NCI-H2171 (cell line): ENCODE data around the gene ALOX12B.
"Not testable (repeated sequence)": the region's sequence is repeated elsewhere in the genome, so short reads cannot be mapped to it uniquely, and the experiment has no call there.

Experiments
- DNase-seq: peaks from one replicate; lab custom pipeline; 2025; lab: John Stamatoyannopoulos, UW

The ALOX12B gene

DNA sequence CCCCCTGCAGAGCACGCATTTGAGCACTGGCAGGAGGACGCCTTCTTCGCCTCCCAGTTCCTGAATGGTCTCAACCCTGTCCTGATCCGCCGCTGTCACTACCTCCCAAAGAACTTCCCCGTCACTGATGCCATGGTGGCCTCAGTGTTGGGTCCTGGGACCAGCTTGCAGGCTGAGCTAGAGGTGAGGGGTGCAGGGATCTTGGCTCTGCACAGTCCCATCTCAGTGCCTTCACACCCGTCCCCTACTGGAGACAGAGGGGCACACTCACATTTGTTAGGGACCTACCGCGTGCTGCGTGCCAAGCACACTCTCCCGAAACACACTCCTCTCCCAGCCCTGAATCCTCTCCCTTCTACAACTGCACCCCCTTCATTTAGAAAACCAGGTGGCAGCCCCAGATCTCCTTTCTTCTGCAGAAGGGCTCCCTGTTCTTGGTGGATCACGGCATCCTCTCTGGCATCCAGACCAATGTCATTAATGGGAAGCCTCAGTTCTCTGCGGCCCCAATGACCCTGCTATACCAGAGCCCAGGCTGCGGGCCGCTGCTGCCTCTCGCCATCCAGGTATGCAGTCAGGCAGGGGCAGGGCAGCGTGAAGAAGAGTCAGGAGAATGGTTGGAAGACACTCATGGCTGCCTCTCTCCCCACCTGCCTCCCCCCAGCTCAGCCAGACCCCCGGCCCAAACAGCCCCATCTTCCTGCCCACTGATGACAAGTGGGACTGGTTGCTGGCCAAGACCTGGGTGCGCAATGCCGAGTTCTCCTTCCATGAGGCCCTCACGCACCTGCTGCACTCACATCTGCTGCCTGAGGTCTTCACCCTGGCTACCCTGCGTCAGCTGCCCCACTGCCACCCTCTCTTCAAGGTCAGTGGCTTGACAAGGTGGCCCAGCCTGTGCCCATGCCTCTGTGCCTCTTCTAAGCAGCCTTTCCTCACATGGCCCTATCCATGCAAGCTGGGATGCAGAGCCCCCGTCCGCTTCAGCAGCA, 42.4 kb downstream of the ALOX12B start:
- DNase-seq, result no peak

DNA sequence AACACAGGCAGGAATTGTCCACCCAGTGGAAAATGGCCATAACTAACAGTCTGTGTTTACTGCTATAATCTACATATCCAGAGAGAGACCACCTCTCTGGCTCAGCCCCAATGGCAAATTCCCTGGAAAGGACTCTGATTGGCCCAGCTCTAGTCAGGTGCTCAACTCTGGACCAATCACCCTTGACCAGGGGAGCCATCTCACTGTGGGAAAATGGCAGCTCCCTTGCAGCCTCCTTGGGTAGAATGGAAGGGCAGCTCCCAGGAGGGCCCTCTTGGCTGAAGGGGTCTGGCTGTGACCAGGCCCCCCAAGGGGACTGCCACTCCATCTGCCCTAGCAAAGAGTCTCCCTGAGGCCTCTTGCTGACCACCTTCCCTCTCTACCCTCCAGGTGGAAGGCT, 45.5 kb downstream of the ALOX12B start:
- DNase-seq, result no peak

DNA sequence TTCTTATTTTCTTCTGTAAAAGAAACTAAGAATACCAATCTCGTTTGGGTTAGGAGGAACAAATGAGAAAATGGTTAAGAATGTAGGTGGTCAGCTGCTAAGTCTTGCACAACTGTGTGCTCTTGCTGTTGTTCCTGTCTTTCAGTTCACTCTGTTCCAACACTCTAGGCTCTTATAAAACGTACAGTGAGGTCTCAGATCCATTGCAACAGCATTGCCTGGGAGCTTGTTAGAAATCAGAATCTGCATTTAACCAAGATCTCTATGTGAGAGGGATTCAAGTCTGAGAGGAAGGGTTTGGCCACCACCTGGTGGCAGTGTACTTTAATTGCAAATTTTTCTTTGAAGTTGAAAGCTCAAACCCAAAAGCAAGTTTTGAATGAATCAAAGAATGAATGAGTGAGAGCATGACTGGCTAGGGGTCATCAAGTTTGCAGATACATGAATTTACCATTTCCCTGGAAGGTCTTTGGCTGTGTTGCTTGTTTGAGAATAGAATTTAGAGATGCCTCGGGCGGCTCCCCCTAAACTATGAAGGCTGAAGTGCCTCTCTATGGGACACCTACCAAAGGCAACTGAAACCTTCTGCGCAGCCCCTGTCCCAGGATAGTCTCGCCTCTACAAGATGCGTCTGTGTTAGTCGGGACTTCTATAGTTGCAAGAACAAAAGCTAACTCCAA, 46.1 kb downstream of the ALOX12B start:
- DNase-seq, result peak; percentile 38

DNA sequence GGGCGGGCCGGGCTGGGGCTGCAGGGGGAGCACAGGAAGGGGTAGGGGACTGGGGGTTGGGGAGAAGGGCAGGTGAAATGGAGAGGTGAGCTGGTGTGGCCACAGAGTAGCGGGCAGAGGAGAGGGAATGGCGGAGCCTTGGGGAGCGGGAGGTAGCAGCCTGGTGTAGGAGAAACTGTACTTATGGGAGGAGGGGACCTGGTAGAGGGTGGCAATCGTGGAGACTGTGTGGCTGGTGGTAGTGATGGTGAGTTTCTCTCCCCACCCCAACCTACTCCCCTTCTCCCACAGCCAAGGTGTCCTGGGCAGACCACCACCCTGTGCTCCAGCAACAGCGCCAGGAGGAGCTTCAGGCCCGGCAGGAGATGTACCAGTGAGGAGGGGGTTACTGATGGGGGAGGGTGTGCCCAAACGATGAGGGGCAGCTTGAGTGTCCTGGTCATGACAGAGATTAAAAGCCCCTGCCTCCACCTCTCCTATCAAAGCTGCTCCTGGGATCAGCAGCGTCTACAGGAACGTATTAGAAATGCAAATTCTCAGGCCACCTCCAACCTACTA, 47.8 kb downstream of the ALOX12B start:
- DNase-seq, result no peak

DNA sequence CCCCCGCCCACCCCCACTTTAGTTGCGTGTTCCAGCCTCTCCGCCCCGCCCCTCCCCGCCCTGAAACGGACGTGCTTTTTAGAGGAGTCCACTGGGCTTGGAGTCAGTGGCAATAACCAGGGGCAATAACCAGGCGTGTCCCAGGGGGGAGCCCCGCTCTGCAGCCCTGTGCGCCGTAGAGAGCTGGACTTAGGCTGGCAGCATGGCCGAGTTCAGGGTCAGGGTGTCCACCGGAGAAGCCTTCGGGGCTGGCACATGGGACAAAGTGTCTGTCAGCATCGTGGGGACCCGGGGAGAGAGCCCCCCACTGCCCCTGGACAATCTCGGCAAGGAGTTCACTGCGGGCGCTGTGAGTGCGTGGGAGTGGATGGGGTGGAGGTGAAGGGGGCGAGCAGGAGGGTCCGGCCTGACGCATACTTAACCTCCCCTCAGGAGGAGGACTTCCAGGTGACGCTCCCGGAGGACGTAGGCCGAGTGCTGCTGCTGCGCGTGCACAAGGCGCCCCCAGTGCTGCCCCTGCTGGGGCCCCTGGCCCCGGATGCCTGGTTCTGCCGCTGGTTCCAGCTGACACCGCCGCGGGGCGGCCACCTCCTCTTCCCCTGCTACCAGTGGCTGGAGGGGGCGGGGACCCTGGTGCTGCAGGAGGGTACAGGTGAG, 48.4 kb downstream of the ALOX12B start, which contains the start of gene ALOX15B:
Gene ALOX15B, plus strand, starts transcription at position 106 of the 657 bp plus-strand sequence. Its CDS starts 97 bp downstream, at position 203.
- no peak for DNase-seq

DNA sequence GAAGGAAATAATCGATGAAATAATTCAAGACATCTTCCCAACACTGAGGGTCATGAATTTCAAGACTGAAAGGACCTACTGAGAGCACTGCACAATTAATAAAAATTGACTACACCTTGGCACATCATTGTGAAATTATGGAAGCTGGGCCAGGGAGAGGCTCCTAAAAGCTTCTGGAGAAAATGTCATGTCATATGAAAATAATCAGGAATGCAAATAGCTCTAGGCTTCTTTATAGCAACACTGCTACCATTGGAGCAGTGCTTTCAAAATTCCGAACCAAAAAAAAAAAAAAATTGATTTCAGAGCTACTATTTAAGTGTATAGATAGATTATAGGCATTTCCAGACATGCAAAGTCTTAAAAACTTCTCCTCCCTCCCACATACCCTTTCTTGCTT, 55.1 kb downstream of the ALOX12B start:
- DNase-seq, result no peak

DNA sequence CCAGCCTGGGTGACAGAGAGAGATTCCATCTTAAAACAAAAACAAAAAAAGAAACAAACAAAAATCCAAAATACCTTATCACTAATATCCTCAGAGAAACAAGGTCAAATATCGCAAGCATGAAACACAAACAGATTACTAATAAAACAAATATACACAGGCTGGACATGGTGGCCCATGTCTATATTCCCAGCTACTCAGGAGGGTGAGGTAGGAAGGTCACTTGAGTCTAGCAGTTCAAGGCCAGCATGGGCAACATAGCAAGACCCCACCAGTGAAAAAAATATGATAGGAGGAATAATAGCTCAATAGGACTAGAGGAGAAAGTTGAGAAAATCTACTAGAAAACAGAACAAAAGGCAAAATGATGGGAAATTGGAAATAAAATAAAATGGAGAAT, 55.6 kb downstream of the ALOX12B start:
- DNase-seq, result no peak

DNA sequence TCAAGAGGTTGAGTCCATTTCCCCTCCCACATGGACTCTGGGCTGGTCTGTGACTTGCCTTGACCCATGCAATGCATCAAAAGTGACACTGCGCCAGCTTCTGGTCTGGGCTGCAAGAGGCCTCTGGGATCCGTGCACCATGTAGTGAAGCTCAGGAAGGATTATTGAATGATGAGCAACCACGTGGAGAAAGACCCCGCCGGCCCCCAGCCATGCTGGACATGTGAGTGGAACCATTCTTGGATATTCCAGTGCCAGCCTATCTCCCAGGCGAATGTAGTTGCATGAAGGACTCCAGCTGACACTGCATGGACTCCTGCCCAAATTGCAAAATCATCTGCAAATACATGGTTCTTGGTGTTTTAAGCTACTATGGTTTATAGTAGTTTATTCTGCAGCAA, 56.3 kb downstream of the ALOX12B start:
- DNase-seq, result no peak

DNA sequence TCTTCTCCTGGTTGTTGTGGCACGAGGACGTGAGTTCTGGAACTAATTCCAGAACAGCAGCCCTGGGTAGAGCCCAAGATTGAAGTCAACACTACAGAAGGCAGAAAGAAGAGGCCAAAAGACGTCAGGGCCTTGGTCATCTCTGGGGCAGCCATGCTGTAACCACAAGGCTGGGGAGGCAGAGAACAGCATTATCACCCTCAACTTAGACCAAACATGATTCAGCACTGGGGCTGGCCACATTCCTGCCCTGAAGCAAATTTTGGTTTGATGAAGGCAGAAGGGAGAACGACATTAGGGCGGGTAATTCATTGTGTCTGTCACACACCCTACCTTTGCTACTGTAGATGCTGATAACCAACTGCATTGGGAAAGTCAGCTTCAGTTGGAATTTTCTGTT, 58.4 kb downstream of the ALOX12B start:
- no peak for DNase-seq

DNA sequence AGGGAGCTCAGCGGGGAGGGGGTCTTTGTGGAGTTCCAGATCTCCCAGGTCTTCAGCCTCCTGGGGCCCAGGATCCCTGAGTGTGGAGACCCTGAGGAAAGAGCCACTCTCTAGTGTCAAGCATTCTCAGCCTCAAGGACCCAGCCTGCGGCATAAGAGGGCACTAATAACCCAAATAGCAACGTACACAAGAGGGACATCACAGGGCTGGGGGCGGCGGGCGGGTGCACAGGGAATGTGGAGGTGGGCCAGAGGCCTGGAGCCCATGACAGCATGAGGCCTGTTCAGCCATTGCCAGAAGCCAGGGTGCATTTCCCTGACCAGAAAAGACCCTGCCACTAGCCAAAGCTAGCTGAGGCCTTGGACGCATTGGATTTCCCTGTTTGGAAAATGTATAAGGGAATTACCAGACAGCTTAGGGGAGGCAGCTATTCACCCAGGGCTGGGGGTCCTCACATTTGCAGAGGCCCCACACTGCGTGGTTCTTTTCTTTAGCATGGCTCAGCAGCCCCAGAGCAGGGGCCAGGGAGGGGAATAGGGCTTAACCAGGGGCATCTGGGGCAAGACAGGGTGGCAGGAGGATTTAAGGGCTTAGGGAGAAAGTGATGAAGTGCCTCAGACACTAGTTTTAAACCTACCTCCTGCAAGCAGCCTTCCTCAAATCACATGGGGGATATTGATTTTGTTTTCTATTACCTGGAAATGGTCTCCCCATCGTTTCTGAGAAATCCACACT, 62.2 kb downstream of the ALOX12B start:
- no peak for DNase-seq

DNA sequence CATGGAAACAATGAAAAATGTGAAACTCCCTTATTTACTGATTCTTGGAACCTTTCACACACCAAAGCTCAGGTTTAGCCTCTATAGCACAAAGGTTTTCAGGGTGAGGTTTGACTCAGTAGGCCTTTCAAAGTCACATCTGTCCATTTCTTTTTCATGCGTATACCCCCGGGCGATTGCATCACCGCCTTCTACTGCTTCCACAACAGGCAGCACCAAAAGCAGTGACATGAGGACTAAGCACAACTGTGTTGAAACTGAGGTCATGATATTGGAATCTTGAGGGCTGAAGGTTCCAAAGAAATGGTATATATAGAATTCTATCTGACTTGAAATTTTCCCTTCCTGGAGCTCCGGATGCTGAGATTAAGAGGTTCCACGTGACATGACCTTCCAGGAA, 63.4 kb downstream of the ALOX12B start:
- not testable (repeated sequence) for DNase-seq
